Liver (tissue), 3 donors: ENCODE results near the gene PRAME.

Experiments used
- ATF3 ChIP-seq: IDR thresholded peaks from 2 replicates; pipeline ENCODE4 v1.6.1; 2016; ENCODE audit warnings: antibody characterized with exemption
- CTCF ChIP-seq: fragments of 150-350 bp; IDR thresholded peaks from 2 replicates; pipeline ENCODE4 v1.5.1; 2017; ENCODE audit warnings: improper control_type of control experiment, low read depth, low read length; ENCODE audit not compliant: missing input control
- EGR1 ChIP-seq, 2 donors: IDR thresholded peaks; 2 replicates each; pipeline ENCODE4 v1.6.1; 2016 to 2018; ENCODE audit warnings: antibody characterized with exemption in 2 of 2, low read depth in 2 of 2
- FOXA1 ChIP-seq: IDR thresholded peaks from 2 replicates; pipeline ENCODE4 v1.6.1; 2016; ENCODE audit warnings: antibody characterized with exemption
- GABPA ChIP-seq, 2 donors: IDR thresholded peaks in 1 of 2; conservative IDR thresholded peaks in 1 of 2; 2 replicates each; pipeline ENCODE4 v1.6.1; 2016; ENCODE audit warnings: antibody characterized with exemption in 2 of 2, mild to moderate bottlenecking in 1 of 2, moderate library complexity in 1 of 2
- JUND ChIP-seq, 2 donors: IDR thresholded peaks; 2 replicates each; pipeline ENCODE4 v1.6.1; 2016; ENCODE audit warnings: antibody characterized with exemption in 2 of 2
- NR2F2 ChIP-seq: IDR thresholded peaks from 2 replicates; pipeline ENCODE4 v1.6.1; 2016; ENCODE audit warnings: antibody characterized with exemption
- RAD21 ChIP-seq, 2 donors: IDR thresholded peaks; 2 replicates each; pipeline ENCODE4 v1.6.1; 2016; ENCODE audit warnings: antibody characterized with exemption in 2 of 2, mild to moderate bottlenecking in 2 of 2
- RXRA ChIP-seq, 2 donors: IDR thresholded peaks; 2 replicates each; pipeline ENCODE4 v1.6.1; 2017 to 2018; ENCODE audit warnings: antibody characterized with exemption in 2 of 2, mild to moderate bottlenecking in 1 of 2
- SP1 ChIP-seq: IDR thresholded peaks from 2 replicates; pipeline ENCODE4 v1.6.1; 2018; ENCODE audit warnings: antibody characterized with exemption, mild to moderate bottlenecking
- TAF1 ChIP-seq: conservative IDR thresholded peaks from 2 replicates; pipeline ENCODE4 v1.6.1; 2016; ENCODE audit warnings: antibody characterized with exemption, mild to moderate bottlenecking
- YY1 ChIP-seq: IDR thresholded peaks from 2 replicates; pipeline ENCODE4 v1.6.1; 2016; ENCODE audit warnings: antibody characterized with exemption, mild to moderate bottlenecking
- TF ChIP-seq, protein P1 (sequence below): IDR thresholded peaks from 2 replicates; pipeline ENCODE4 v1.6.1; 2016; ENCODE audit warnings: antibody characterized with exemption, mild to moderate bottlenecking
- donor health status: healthy.
- donor health status: healthy.

- TF ChIP-seq EGR1 (IDR thresholded peaks at IDR 0.05; ENCODE audit: low read depth in 2 of 2) (no peak), RAD21 (IDR thresholded peaks at IDR 0.05) (no peak), CTCF (no peak), JUND (IDR thresholded peaks at IDR 0.05) (no peak), TAF1 (no peak), SP1 (no peak), ATF3 (no peak), YY1 (no peak), NR2F2 (no peak), GABPA (IDR thresholded peaks at IDR 0.05 in 1 of 2, conservative IDR thresholded peaks at IDR 0.05 in 1 of 2) (no peak), FOXA1 (no peak), RXRA (IDR thresholded peaks at IDR 0.05) (no peak)
- TF ChIP-seq, protein P1, sequence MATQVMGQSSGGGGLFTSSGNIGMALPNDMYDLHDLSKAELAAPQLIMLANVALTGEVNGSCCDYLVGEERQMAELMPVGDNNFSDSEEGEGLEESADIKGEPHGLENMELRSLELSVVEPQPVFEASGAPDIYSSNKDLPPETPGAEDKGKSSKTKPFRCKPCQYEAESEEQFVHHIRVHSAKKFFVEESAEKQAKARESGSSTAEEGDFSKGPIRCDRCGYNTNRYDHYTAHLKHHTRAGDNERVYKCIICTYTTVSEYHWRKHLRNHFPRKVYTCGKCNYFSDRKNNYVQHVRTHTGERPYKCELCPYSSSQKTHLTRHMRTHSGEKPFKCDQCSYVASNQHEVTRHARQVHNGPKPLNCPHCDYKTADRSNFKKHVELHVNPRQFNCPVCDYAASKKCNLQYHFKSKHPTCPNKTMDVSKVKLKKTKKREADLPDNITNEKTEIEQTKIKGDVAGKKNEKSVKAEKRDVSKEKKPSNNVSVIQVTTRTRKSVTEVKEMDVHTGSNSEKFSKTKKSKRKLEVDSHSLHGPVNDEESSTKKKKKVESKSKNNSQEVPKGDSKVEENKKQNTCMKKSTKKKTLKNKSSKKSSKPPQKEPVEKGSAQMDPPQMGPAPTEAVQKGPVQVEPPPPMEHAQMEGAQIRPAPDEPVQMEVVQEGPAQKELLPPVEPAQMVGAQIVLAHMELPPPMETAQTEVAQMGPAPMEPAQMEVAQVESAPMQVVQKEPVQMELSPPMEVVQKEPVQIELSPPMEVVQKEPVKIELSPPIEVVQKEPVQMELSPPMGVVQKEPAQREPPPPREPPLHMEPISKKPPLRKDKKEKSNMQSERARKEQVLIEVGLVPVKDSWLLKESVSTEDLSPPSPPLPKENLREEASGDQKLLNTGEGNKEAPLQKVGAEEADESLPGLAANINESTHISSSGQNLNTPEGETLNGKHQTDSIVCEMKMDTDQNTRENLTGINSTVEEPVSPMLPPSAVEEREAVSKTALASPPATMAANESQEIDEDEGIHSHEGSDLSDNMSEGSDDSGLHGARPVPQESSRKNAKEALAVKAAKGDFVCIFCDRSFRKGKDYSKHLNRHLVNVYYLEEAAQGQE = no peak
These were observed 24.0 kb upstream of the PRAME start for GRCh38 chr22:22583030-22583429.
